ENCODE results near the gene RGS14. TPM values are rescaled to one million over a fixed set of nuclear protein-coding genes. Genes with fewer than 3 reads are reported as not detected.
"Not testable (repeated sequence)": the region's sequence is repeated elsewhere in the genome, so short reads cannot be mapped to it uniquely, and the experiment has no call there.

RGS14 gene
- total RNA-seq, 2 donors from 2014 or later, result 45.5 to 102 TPM

- Mint-ChIP-seq H3K27ac (peak overlapping the region; percentile 81), H3K9me3 (no peaks in the 10 kb centered on the region), H3K4me1 (peaks cover 46% of the 10 kb centered on the region)
Observed at GRCh38 chr5:177371120-177372033, 13.7 kb downstream of the RGS14 start.

GRCh38 chr5:177372034-177372896 lies 14.5 kb downstream of the RGS14 start:
- peaks cover 48% of the 10 kb centered on the region for H3K36me3 Mint-ChIP-seq (ENCODE audit: low read depth)
- peak overlapping the region; percentile 66 for H3K4me3 Mint-ChIP-seq
- no peaks in the 10 kb centered on the region for H3K9me3 Mint-ChIP-seq
- peak; percentile 58 for ATAC-seq (replicated peaks)
- H3K27me3 Mint-ChIP-seq, result no peaks in the 10 kb centered on the region
- peak overlapping the region; percentile 81 for H3K27ac Mint-ChIP-seq
- peaks cover 44% of the 10 kb centered on the region for H3K4me1 Mint-ChIP-seq

More at GRCh38 chr5:177371120-177372033, 13.7 kb downstream of the RGS14 start:
- H3K4me3 Mint-ChIP-seq, result peak overlapping the region; percentile 66
- peaks cover 56% of the 10 kb centered on the region for H3K36me3 Mint-ChIP-seq (ENCODE audit: low read depth)
- no peaks in the 10 kb centered on the region for H3K27me3 Mint-ChIP-seq
- ATAC-seq (replicated peaks), result no peak

DNA sequence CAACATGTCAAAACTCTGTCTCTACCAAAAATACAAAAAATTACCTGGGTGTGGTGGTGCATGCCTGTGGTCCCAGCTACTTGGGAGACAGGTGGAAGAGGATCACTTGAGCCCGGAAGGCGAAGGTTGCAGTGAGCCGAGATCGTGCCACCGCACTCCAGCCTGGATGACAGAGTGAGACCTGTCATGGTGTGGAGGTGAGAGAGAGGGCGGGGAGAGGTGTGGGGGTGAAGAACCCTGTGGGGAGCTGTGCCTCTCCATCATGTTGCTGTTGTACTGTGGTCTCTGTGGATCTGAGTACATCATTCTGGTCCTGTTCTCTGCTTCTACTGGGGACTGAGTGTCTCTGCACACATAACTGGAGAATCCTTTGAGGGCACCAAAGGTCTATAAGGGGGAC lies 15.2 kb downstream of the RGS14 start:
- H3K27ac Mint-ChIP-seq, result peak overlapping the region; percentile 81
- ATAC-seq (replicated peaks), result peak; percentile 64
- H3K4me1 Mint-ChIP-seq, result peaks cover 44% of the 10 kb centered on the region
- peaks cover 48% of the 10 kb centered on the region for H3K36me3 Mint-ChIP-seq (ENCODE audit: low read depth)
- H3K9me3 Mint-ChIP-seq, result no peaks in the 10 kb centered on the region
- H3K4me3 Mint-ChIP-seq, result peak overlapping the region; percentile 66
- H3K27me3 Mint-ChIP-seq, result no peaks in the 10 kb centered on the region

GRCh38 chr5:177373806-177374205 lies 16.1 kb downstream of the RGS14 start:
- no peaks in the 10 kb centered on the region for H3K27me3 Mint-ChIP-seq
- peaks cover 36% of the 10 kb centered on the region for H3K4me1 Mint-ChIP-seq
- peak overlapping the region; percentile 81 for H3K27ac Mint-ChIP-seq
- H3K4me3 Mint-ChIP-seq, result peak overlapping the region; percentile 66
- H3K36me3 Mint-ChIP-seq (ENCODE audit: low read depth), result peaks cover 39% of the 10 kb centered on the region
- ATAC-seq (replicated peaks), result no peak
- H3K9me3 Mint-ChIP-seq, result no peaks in the 10 kb centered on the region

DNA sequence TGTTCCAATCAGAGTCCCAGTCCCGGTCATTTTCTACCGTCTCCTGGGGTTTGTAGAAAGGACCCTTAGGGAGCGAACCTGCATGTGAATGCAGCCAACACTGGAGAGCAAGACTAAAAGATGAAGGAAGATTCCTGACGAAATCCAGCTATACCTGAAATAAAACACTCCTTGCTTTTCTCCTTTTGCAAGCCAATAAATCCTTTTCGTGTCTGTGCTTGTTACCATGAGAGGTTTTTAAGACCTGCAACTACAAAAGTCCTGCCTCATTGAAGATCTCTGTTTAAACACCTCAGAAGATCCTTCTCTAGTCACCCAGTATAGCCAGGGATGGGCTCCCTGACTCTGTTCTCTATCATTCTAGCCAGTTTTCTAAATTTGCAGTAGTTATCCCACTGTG lies 16.5 kb downstream of the RGS14 start:
- Mint-ChIP-seq H3K27me3 (no peaks in the 10 kb centered on the region), H3K4me3 (peak overlapping the region; percentile 66), H3K36me3 (ENCODE audit: low read depth) (peaks cover 35% of the 10 kb centered on the region), H3K9me3 (no peaks in the 10 kb centered on the region), H3K4me1 (peaks cover 35% of the 10 kb centered on the region), H3K27ac (peak overlapping the region; percentile 81)
- no peak for ATAC-seq (replicated peaks)

GRCh38 chr5:177375516-177375915 lies 17.8 kb downstream of the RGS14 start:
- not testable (repeated sequence) for H3K27ac Mint-ChIP-seq; ATAC-seq (replicated peaks)
- H3K4me1 Mint-ChIP-seq, result peaks cover 41% of the 10 kb centered on the region

GRCh38 chr5:177376107-177376506 lies 18.4 kb downstream of the RGS14 start:
- Mint-ChIP-seq H3K4me1 (peaks cover 41% of the 10 kb centered on the region), H3K27ac (peak overlapping the region; percentile 48)

More at GRCh38 chr5:177375516-177375915, 17.8 kb downstream of the RGS14 start:
- H3K9me3 Mint-ChIP-seq, H3K27me3 Mint-ChIP-seq, H3K4me3 Mint-ChIP-seq: not testable (repeated sequence)
- peaks cover 23% of the 10 kb centered on the region for H3K36me3 Mint-ChIP-seq (ENCODE audit: low read depth)

GRCh38 chr5:177377851-177378776 lies 20.4 kb downstream of the RGS14 start:
- Mint-ChIP-seq H3K4me3 (no peak overlapping the region), H3K27ac (no peak overlapping the region), H3K36me3 (ENCODE audit: low read depth) (peaks cover 7% of the 10 kb centered on the region), H3K27me3 (no peaks in the 10 kb centered on the region), H3K4me1 (peaks cover 22% of the 10 kb centered on the region), H3K9me3 (no peaks in the 10 kb centered on the region)
- ATAC-seq (replicated peaks), result no peak

More at GRCh38 chr5:177376107-177376506, 18.4 kb downstream of the RGS14 start:
- no peaks in the 10 kb centered on the region for H3K9me3 Mint-ChIP-seq
- ATAC-seq (replicated peaks), result no peak
- peaks cover 19% of the 10 kb centered on the region for H3K36me3 Mint-ChIP-seq (ENCODE audit: low read depth)
- no peaks in the 10 kb centered on the region for H3K27me3 Mint-ChIP-seq
- no peak overlapping the region for H3K4me3 Mint-ChIP-seq

GRCh38 chr5:177378884-177379883 lies 21.5 kb downstream of the RGS14 start:
- no peaks in the 10 kb centered on the region for H3K27me3 Mint-ChIP-seq
- peaks cover 17% of the 10 kb centered on the region for H3K4me1 Mint-ChIP-seq
- peaks cover 3% of the 10 kb centered on the region for H3K36me3 Mint-ChIP-seq (ENCODE audit: low read depth)
- H3K27ac Mint-ChIP-seq, result peak overlapping the region; percentile 80
- peak overlapping the region; percentile 68 for H3K4me3 Mint-ChIP-seq
- peak; percentile 100 for ATAC-seq (replicated peaks)
- H3K9me3 Mint-ChIP-seq, result no peaks in the 10 kb centered on the region

DNA sequence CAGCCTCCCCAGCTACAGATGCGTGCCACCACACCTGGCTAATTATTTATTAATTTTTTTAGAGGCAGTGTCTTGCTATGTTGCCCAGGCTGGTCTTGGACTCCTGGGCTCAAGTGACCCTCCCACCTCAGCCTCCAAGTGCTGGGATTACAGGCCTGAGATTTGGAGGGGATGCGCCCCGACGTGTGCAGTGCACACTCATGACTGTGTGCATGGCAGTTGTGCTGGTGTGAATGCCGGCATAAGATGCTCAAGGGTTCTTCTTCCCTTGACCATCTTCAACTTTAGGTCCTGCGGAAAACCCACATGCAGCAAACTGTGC lies 23.0 kb downstream of the RGS14 start:
- no peak overlapping the region for H3K4me3 Mint-ChIP-seq
- no peaks in the 10 kb centered on the region for H3K27me3 Mint-ChIP-seq
- H3K27ac Mint-ChIP-seq, result no peak overlapping the region
- no peaks in the 10 kb centered on the region for H3K9me3 Mint-ChIP-seq
- H3K36me3 Mint-ChIP-seq (ENCODE audit: low read depth), result no peaks in the 10 kb centered on the region
- peaks cover 19% of the 10 kb centered on the region for H3K4me1 Mint-ChIP-seq
- ATAC-seq (replicated peaks), result no peak

- no peak for ATAC-seq (replicated peaks)
- Mint-ChIP-seq H3K4me3 (no peak overlapping the region), H3K9me3 (no peaks in the 10 kb centered on the region), H3K4me1 (peaks cover 19% of the 10 kb centered on the region), H3K27me3 (no peaks in the 10 kb centered on the region), H3K36me3 (ENCODE audit: low read depth) (no peaks in the 10 kb centered on the region), H3K27ac (peak overlapping the region; percentile 3)
Observed at GRCh38 chr5:177382423-177383029, 24.8 kb downstream of the RGS14 start.

DNA sequence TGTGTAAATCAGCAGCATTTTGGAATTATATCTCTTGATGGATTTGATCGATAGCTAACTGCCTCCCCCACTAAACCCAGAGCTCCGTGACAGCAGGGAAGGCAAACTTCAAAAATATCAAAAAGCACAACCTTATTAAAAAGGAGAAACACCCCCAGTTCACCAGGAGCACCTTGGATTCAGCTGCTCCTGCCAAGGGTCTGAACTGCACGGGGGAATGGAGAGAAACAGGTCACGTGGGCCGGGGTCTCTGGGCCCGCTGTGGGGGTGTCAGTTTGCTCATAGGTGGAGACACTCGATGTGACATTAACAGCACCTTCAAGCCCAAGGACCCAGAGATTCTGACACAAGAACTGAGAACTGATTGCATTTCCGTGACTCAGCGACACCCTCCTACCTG lies 25.5 kb downstream of the RGS14 start:
- no peaks in the 10 kb centered on the region for H3K9me3 Mint-ChIP-seq

More for the DNA sequence above, 25.5 kb downstream of the RGS14 start:
- H3K4me3 Mint-ChIP-seq, result no peak overlapping the region
- no peaks in the 10 kb centered on the region for H3K36me3 Mint-ChIP-seq (ENCODE audit: low read depth)
- no peak for ATAC-seq (replicated peaks)
- H3K4me1 Mint-ChIP-seq, result peaks cover 22% of the 10 kb centered on the region
- H3K27me3 Mint-ChIP-seq, result no peaks in the 10 kb centered on the region
- H3K27ac Mint-ChIP-seq, result no peak overlapping the region

All from activated T-helper 17 cell treated with anti-CD3 and anti-CD28 coated beads, Interleukin-2, amount 50 U/mL, for 72 hours (primary cell).